Cardiac muscle cell (in vitro differentiated cells and primary cell): Measurements from ENCODE around the gene TTC8. TPM values are rescaled to one million over a fixed set of nuclear protein-coding genes. Genes with fewer than 3 reads are reported as not detected.

ENCODE experiments used
- DNase-seq, 2 donors: peaks; one replicate each; pipeline versions ENCODE4 v3.0.0 to v3.0.0-alpha.2; 2010 to 2017; ENCODE audit warnings: low read depth in 1 of 2, low spot score in 1 of 2
- H3K27ac ChIP-seq: fragments of 200-600 bp; sonication (generic); 2 replicates; pipeline ENCODE4 v1.5.1; 2016
- H3K27me3 ChIP-seq: fragments of 200-600 bp; sonication (generic); 2 replicates; pipeline ENCODE4 v1.6.0; 2016; ENCODE audit warnings: control low read depth
- H3K36me3 ChIP-seq: fragments of 200-600 bp; sonication (generic); 2 replicates; pipeline ENCODE4 v1.5.1; 2016; ENCODE audit warnings: control low read depth
- H3K4me1 ChIP-seq: fragments of 200-600 bp; sonication (generic); 2 replicates; pipeline ENCODE4 v1.8.1; 2017; ENCODE audit warnings: low read depth, mild to moderate bottlenecking, mixed run types
- H3K4me3 ChIP-seq: fragments of 200-600 bp; sonication (generic); 2 replicates; pipeline ENCODE4 v1.5.1; 2016; ENCODE audit warnings: mild to moderate bottlenecking
- H3K9me3 ChIP-seq: fragments of 200-600 bp; sonication (generic); 2 replicates; pipeline ENCODE4 v1.5.1; 2017; ENCODE audit warnings: low read depth, mild to moderate bottlenecking, control low read depth
- CTCF ChIP-seq: IDR thresholded peaks from 2 replicates; pipeline ENCODE4 v1.5.1; 2012; ENCODE audit warnings: low read depth, mild to moderate bottlenecking, low read length
- polyA plus RNA-seq: library from polyadenylated mRNA; unstranded; fragments of >200 nt; fragmentation: Nextera tagmentation; extraction: Ambion mirVana; gene quantifications from 2 replicates; pipeline ENCODE4 v1.2.1, GENCODE V29; 2016
- total RNA-seq: library from RNA; depleted of rRNA; stranded (reverse); fragments of >200 nt; gene quantifications from 2 replicates; pipeline ENCODE4 v1.2.3, GENCODE V29; 2016

Gene TTC8
- total and polyA plus RNA-seq, 2 experiments from 2014 or later, result 22.6 to 29.8 TPM

- TF ChIP-seq CTCF, result no peak
- H3K9me3 ChIP-seq, result no peaks in the 10 kb centered on the region
- H3K36me3 ChIP-seq, result no peaks in the 10 kb centered on the region
- no peak for DNase-seq
- no peaks in the 10 kb centered on the region for H3K27me3 ChIP-seq
- H3K4me3 ChIP-seq, result no peak overlapping the region
- peaks cover 22% of the 10 kb centered on the region for H3K4me1 ChIP-seq
- no peak overlapping the region for H3K27ac ChIP-seq
Measured at GRCh38 chr14:88844980-88845491, 20.6 kb downstream of the TTC8 start.

- DNase-seq, result no peak
- no peaks in the 10 kb centered on the region for H3K27me3 ChIP-seq
- no peak for TF ChIP-seq CTCF
- H3K27ac ChIP-seq, result no peak overlapping the region
- H3K4me1 ChIP-seq, result peaks cover 8% of the 10 kb centered on the region
- peaks cover 5% of the 10 kb centered on the region for H3K36me3 ChIP-seq
- no peaks in the 10 kb centered on the region for H3K9me3 ChIP-seq
- no peak overlapping the region for H3K4me3 ChIP-seq
Measured at GRCh38 chr14:88848571-88848970, 24.1 kb downstream of the TTC8 start.

- peak in 1 of 2 donors; percentile 43 for DNase-seq
- Histone ChIP-seq H3K4me1 (peaks cover 8% of the 10 kb centered on the region), H3K27ac (no peak overlapping the region), H3K9me3 (no peaks in the 10 kb centered on the region), H3K27me3 (no peaks in the 10 kb centered on the region), H3K4me3 (no peak overlapping the region), H3K36me3 (peaks cover 5% of the 10 kb centered on the region)
- TF ChIP-seq CTCF, result no peak
Measured at GRCh38 chr14:88849716-88850115, 25.3 kb downstream of the TTC8 start.

GRCh38 chr14:88851587-88851986 is 27.1 kb downstream of the TTC8 start:
- H3K27me3 ChIP-seq, result no peaks in the 10 kb centered on the region
- no peaks in the 10 kb centered on the region for H3K9me3 ChIP-seq
- DNase-seq, result no peak
- no peaks in the 10 kb centered on the region for H3K4me1 ChIP-seq
- TF ChIP-seq CTCF, result no peak
- H3K4me3 ChIP-seq, result no peak overlapping the region
- no peak overlapping the region for H3K27ac ChIP-seq
- H3K36me3 ChIP-seq, result peaks cover 5% of the 10 kb centered on the region

- H3K27ac ChIP-seq, result no peak overlapping the region
- no peaks in the 10 kb centered on the region for H3K4me1 ChIP-seq
- H3K9me3 ChIP-seq, result no peaks in the 10 kb centered on the region
- peaks cover 5% of the 10 kb centered on the region for H3K36me3 ChIP-seq
- DNase-seq, result no peak
- TF ChIP-seq CTCF, result no peak
- H3K4me3 ChIP-seq, result no peak overlapping the region
- H3K27me3 ChIP-seq, result no peaks in the 10 kb centered on the region
Measured at GRCh38 chr14:88852632-88853031, 28.2 kb downstream of the TTC8 start.

GRCh38 chr14:88853129-88853528 is 28.7 kb downstream of the TTC8 start:
- DNase-seq, result no peak
- no peaks in the 10 kb centered on the region for H3K4me1 ChIP-seq
- H3K4me3 ChIP-seq, result no peak overlapping the region
- H3K9me3 ChIP-seq, result no peaks in the 10 kb centered on the region
- no peaks in the 10 kb centered on the region for H3K27me3 ChIP-seq
- no peak overlapping the region for H3K27ac ChIP-seq
- TF ChIP-seq CTCF, result no peak
- peaks cover 5% of the 10 kb centered on the region for H3K36me3 ChIP-seq
